Measurements from ENCODE around the gene CFAP53. TPM values are rescaled to one million over a fixed set of nuclear protein-coding genes. Genes with fewer than 3 reads are reported as not detected.
A peak's percentile ranks its signal among the peaks of the same experiment; 100 is the strongest.

Gene CFAP53
- total RNA-seq, 1 experiment from 2014 or later, result 0.26 TPM

DNA sequence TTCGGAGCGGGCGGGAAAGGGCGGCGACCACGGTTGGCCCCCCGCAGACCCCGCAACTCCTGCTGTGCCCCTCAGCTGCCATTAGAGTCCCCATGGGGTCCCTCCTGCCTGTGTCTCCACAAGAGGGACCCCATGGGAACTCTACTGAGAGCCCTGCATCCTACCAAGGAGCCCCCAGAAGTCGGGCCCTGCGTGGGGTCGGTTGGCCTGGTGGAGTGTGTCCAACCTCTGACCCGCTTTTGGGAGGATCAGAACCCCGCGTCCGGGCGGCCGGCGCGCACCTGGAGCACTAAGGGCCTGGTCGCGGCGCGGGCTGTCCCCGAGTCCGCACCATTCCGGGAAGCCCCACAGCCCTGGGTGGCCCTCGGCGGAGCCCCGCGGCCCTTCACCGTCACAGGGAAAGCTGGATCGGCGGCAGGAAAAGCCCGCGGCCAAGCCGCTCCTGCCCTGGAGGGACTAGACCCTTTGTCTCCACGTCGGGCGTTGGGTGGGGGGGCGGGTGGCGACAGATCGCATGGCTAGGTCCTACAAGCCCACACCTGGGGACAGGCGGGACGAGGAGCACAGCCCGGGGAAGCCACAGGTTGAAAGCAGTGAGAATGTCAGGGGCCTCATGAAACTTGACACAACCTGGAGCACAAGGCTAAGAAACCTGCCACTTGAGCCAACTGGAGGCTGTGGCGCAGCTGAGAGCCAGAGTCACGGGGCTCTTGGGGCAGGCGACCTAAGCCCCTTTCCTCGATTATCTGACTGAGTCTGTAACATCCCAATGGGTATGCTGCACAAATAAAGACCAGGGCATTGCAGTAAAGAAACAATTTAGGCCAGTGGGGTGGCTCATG is 32.4 kb upstream of the CFAP53 start:
- intact Hi-C loops (cut with micrococcal nuclease; ENCODE audit: unreplicated experiment), result no loop called here
- Histone ChIP-seq H3K27ac (ENCODE audit: low read depth, low read length, poor library complexity, severe bottlenecking) (no peak overlapping the region), H3K9me3 (ENCODE audit: low read depth, low read length, poor library complexity, severe bottlenecking) (no peaks in the 10 kb centered on the region), H3K4me1 (ENCODE audit: insufficient read depth, low read length, poor library complexity, severe bottlenecking) (no peaks in the 10 kb centered on the region), H3K4me3 (ENCODE audit: low read depth, low read length, poor library complexity, severe bottlenecking) (peak overlapping the region; percentile 33), H3K27me3 (replicated peaks; ENCODE audit: insufficient read depth, low read depth, low read length, poor library complexity) (peaks cover 29% of the 10 kb centered on the region), H3K36me3 (ENCODE audit: insufficient read depth, low read length, poor library complexity, severe bottlenecking) (no peaks in the 10 kb centered on the region)
- ChIA-PET POLR2A (ENCODE audit: low non-redundant PET) (no interaction called here), CTCF (no interaction called here)
- TF ChIP-seq EZH2 (IDR thresholded peaks at IDR 0.05; ENCODE audit: borderline replicate concordance, low read depth, low read length, poor library complexity, severe bottlenecking), result no peak
- BruUV-seq (replicated peaks), result no TSS peak
- no peak for DNase-seq (ENCODE audit: low spot score)

DNA sequence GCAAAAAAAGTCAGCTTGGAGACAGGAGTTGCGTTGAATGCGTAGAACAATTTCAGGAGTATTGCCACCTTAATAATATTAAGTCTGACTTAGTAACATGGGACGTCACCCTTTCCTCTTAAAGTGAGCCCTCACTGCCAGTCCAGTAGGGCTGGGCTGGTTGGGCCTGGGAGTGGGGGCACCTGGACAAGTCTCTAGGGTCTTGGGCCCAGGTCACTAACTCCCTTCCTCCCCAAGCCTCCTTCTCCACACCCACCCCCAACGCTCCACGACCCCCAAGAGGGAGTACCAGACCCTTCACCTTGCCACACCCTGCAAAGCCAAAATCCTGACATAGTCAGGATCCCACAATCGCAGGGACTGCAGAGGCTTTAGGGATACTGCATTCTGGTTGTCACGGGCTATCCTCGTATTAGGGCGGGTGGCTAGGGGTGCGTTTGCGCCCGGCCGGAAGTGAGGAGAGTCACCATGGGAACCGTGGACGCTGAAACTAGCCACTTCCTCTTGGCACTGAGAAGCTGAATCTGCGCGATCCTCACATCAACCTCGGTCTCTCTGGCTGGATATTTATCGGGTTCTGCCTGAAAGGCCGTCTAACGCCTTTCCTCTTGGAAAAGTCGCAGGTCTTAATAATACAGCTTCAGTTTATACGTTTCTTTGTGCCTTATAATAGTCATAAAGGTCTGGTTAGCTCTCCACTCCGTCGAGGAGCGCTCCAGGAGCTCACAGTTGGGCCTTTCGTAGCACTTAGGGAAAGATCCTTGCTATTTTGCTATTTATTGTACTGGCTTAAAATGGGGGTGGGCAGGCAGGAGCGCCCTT is 31.5 kb upstream of the CFAP53 start:
- H3K27me3 ChIP-seq (replicated peaks; ENCODE audit: insufficient read depth, low read depth, low read length, poor library complexity), result peaks cover 26% of the 10 kb centered on the region
- peak; percentile 66 for DNase-seq (ENCODE audit: low spot score)
- no peaks in the 10 kb centered on the region for H3K36me3 ChIP-seq (ENCODE audit: insufficient read depth, low read length, poor library complexity, severe bottlenecking)
- no TSS peak for BruUV-seq (replicated peaks)
- intact Hi-C loops (cut with micrococcal nuclease; ENCODE audit: unreplicated experiment), result no loop called here
- peak overlapping the region; percentile 33 for H3K4me3 ChIP-seq (ENCODE audit: low read depth, low read length, poor library complexity, severe bottlenecking)
- ChIA-PET CTCF (interaction anchor here (0.6 kb wide), 1 partner anchor 87 kb away, joined by 4 read pairs; no protein-coding TSS in a partner anchor), POLR2A (ENCODE audit: low non-redundant PET) (no interaction called here)
- H3K9me3 ChIP-seq (ENCODE audit: low read depth, low read length, poor library complexity, severe bottlenecking), result no peaks in the 10 kb centered on the region
- H3K4me1 ChIP-seq (ENCODE audit: insufficient read depth, low read length, poor library complexity, severe bottlenecking), result no peaks in the 10 kb centered on the region
- TF ChIP-seq EZH2 (IDR thresholded peaks at IDR 0.05; ENCODE audit: borderline replicate concordance, low read depth, low read length, poor library complexity, severe bottlenecking), result no peak
- TF ChIP-seq, protein P1, sequence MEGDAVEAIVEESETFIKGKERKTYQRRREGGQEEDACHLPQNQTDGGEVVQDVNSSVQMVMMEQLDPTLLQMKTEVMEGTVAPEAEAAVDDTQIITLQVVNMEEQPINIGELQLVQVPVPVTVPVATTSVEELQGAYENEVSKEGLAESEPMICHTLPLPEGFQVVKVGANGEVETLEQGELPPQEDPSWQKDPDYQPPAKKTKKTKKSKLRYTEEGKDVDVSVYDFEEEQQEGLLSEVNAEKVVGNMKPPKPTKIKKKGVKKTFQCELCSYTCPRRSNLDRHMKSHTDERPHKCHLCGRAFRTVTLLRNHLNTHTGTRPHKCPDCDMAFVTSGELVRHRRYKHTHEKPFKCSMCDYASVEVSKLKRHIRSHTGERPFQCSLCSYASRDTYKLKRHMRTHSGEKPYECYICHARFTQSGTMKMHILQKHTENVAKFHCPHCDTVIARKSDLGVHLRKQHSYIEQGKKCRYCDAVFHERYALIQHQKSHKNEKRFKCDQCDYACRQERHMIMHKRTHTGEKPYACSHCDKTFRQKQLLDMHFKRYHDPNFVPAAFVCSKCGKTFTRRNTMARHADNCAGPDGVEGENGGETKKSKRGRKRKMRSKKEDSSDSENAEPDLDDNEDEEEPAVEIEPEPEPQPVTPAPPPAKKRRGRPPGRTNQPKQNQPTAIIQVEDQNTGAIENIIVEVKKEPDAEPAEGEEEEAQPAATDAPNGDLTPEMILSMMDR (conservative IDR thresholded peaks at IDR 0.05; ENCODE audit: low read depth, low read length), result no peak
- H3K27ac ChIP-seq (ENCODE audit: low read depth, low read length, poor library complexity, severe bottlenecking), result no peak overlapping the region

DNA sequence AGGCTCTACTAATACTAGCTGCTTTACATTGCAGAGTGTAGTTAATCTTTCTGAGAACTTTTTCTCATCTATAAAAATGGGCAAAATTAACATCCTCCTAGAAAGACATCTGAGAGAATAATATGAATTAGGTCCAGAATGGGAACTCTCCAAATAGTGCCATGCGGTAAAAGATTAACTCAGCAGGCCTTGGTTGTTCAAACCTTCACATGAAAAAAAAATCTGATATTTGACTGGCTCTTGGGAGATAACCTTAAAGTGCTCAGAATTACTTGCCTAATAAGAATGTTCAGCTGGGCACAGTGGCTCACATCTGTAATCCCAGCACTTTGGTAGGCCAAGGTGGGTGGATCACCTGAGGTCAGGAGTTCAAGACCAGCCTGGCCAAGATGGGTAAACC is 26.7 kb upstream of the CFAP53 start:
- H3K4me3 ChIP-seq (ENCODE audit: low read depth, low read length, poor library complexity, severe bottlenecking), result no peak overlapping the region
- CTCF ChIA-PET, result no interaction called here
- BruUV-seq (replicated peaks), result no TSS peak
- no peak for DNase-seq (ENCODE audit: low spot score)
- H3K27me3 ChIP-seq (replicated peaks; ENCODE audit: insufficient read depth, low read depth, low read length, poor library complexity), result no peaks in the 10 kb centered on the region
- TF ChIP-seq, protein P1 (conservative IDR thresholded peaks at IDR 0.05; ENCODE audit: low read depth, low read length), result no peak
- no peak for TF ChIP-seq EZH2 (IDR thresholded peaks at IDR 0.05; ENCODE audit: borderline replicate concordance, low read depth, low read length, poor library complexity, severe bottlenecking)
- POLR2A ChIA-PET (ENCODE audit: low non-redundant PET), result no interaction called here
- no peaks in the 10 kb centered on the region for H3K4me1 ChIP-seq (ENCODE audit: insufficient read depth, low read length, poor library complexity, severe bottlenecking)
- H3K27ac ChIP-seq (ENCODE audit: low read depth, low read length, poor library complexity, severe bottlenecking), result no peak overlapping the region
- intact Hi-C loops (cut with micrococcal nuclease; ENCODE audit: unreplicated experiment), result no loop called here
- no peaks in the 10 kb centered on the region for H3K36me3 ChIP-seq (ENCODE audit: insufficient read depth, low read length, poor library complexity, severe bottlenecking)
- H3K9me3 ChIP-seq (ENCODE audit: low read depth, low read length, poor library complexity, severe bottlenecking), result no peaks in the 10 kb centered on the region
